Esophagus muscularis mucosa (tissue), 4 donors: ENCODE measurements around the gene CNST. TPM values are rescaled to one million over a fixed set of nuclear protein-coding genes. Genes with fewer than 3 reads are reported as not detected.
"Not testable (repeated sequence)": the region's sequence is repeated elsewhere in the genome, so short reads cannot be mapped to it uniquely, and the experiment has no call there.

Experiments used
- DNase-seq: peaks from one replicate; pipeline ENCODE4 v3.0.0-alpha.2; 2017; ENCODE audit errors: extremely low spot score
- H3K27ac ChIP-seq, 4 donors: fragments of 200-600 bp; sonication (generic); replicated peaks in 1 of 4; 1 replicate in 3 of 4; 2 replicates in 1 of 4; pipeline ENCODE4 v1.5.1; 2016 to 2019; ENCODE audit warnings: mild to moderate bottlenecking in 1 of 4
- H3K27me3 ChIP-seq, 4 donors: fragments of 200-600 bp; sonication (generic); one replicate each; pipeline versions ENCODE4 v1.5.1 to v1.6.0; 2016 to 2019
- H3K36me3 ChIP-seq, 4 donors: fragments of 200-600 bp; sonication (generic); one replicate each; pipeline ENCODE4 v1.5.1; 2016 to 2019
- H3K4me1 ChIP-seq, 4 donors: fragments of 200-600 bp; sonication (generic); one replicate each; pipeline ENCODE4 v1.5.1; 2016 to 2019
- H3K4me3 ChIP-seq, 4 donors: fragments of 200-600 bp; sonication (generic); 1 replicate in 2 of 4; 2 replicates in 2 of 4; pipeline ENCODE4 v1.5.1; 2016 to 2019; ENCODE audit warnings: mild to moderate bottlenecking in 4 of 4, moderate library complexity in 1 of 4
- H3K9me3 ChIP-seq, 4 donors: fragments of 200-600 bp; sonication (generic); 1 replicate in 3 of 4; 2 replicates in 1 of 4; pipeline ENCODE4 v1.5.1; 2016 to 2019
- CTCF ChIP-seq, 3 experiments: fragments of 200-600 bp in 2 of 3; fragments of 450-650 bp in 1 of 3; sonication (generic) in 2 of 3; IDR thresholded peaks; one replicate each; pipeline ENCODE4 v1.5.1; 2017 to 2019; ENCODE audit warnings: antibody characterized with exemption in 3 of 3, mild to moderate bottlenecking in 2 of 3, moderate library complexity in 1 of 3
- EP300 ChIP-seq: sonication (generic); formaldehyde crosslinking; IDR thresholded peaks from one replicate; pipeline ENCODE4 v1.6.1; 2017; ENCODE audit warnings: antibody characterized with exemption
- POLR2A ChIP-seq: fragments of 450-650 bp; IDR thresholded peaks from one replicate; pipeline ENCODE4 v1.6.1; 2017; ENCODE audit warnings: antibody characterized with exemption, moderate library complexity, mild to moderate bottlenecking, low read depth
- POLR2AphosphoS5 ChIP-seq, 2 donors: sonication (generic); formaldehyde crosslinking; IDR thresholded peaks; one replicate each; pipeline ENCODE4 v1.6.1; 2017; ENCODE audit warnings: antibody characterized with exemption in 2 of 2
- WGBS: methylation state at CpG from one replicate; pipeline ENCODE4 v1.1.5; 2018; 5-methylcytosine and 5-hydroxymethylcytosine counted together
- intact Hi-C: fragments of 100-400 bp; cut with DNase I; formaldehyde crosslinking; loops from one replicate; pipeline ENCODE4 v1.15.1; 2023
- small RNA-seq, 3 donors: library from RNA; depleted of rRNA; stranded (forward); fragments of <200 nt; gene quantifications; one replicate each; pipeline ENCODE3, GENCODE V24; 2016
- total RNA-seq, 4 donors: library from RNA; depleted of rRNA; stranded (reverse); fragments of >200 nt; gene quantifications; one replicate each; pipeline versions ENCODE4 v1.1.0 to v1.2.1, GENCODE V29; 2016

Gene CNST
- total RNA-seq, 4 donors from 2014 or later: 55.4 to 74.7 (median 61.9) TPM

GRCh38 chr1:246708166-246708565 is 141.9 kb downstream of the CNST start:
- intact Hi-C loops: loop anchor here (10.0 kb wide), 1 partner anchor 1553 kb away; the partner anchor contains the start of gene KIF26B
- Histone ChIP-seq H3K36me3 (no peaks in the 10 kb centered on the region), H3K27ac (no peak overlapping the region), H3K4me3 (no peak overlapping the region), H3K27me3 (peaks cover 0 to 11% (median 0%) of the 10 kb centered on the region in 4 donors), H3K4me1 (no peaks in the 10 kb centered on the region), H3K9me3 (no peaks in the 10 kb centered on the region)
- no peak for DNase-seq
- TF ChIP-seq POLR2AphosphoS5 (IDR thresholded peaks at IDR 0.05): no peak
- no peak for TF ChIP-seq EP300
- no peak for TF ChIP-seq CTCF (IDR thresholded peaks at IDR 0.05)
- no peak for TF ChIP-seq POLR2A
- WGBS: 93% methylated on average over 6 of the region's 6 CpGs

GRCh38 chr1:246709196-246709595 is 142.9 kb downstream of the CNST start:
- Histone ChIP-seq H3K4me3 (no peak overlapping the region), H3K27me3 (peaks cover 0 to 11% (median 0%) of the 10 kb centered on the region in 4 donors), H3K27ac (no peak overlapping the region), H3K4me1 (no peaks in the 10 kb centered on the region), H3K9me3 (no peaks in the 10 kb centered on the region), H3K36me3 (no peaks in the 10 kb centered on the region)
- no peak for DNase-seq
- TF ChIP-seq POLR2A: no peak
- no peak for TF ChIP-seq POLR2AphosphoS5 (IDR thresholded peaks at IDR 0.05)
- no peak for TF ChIP-seq EP300
- no peak for TF ChIP-seq CTCF (IDR thresholded peaks at IDR 0.05)
- intact Hi-C loops: loop anchor here (10.0 kb wide), 1 partner anchor 1554 kb away; the partner anchor contains the start of gene KIF26B
- 89% methylated on average over 4 of the region's 4 CpGs for WGBS

GRCh38 chr1:246709835-246710234 is 143.6 kb downstream of the CNST start:
- no peak overlapping the region for H3K27ac ChIP-seq
- no peaks in the 10 kb centered on the region for H3K9me3 ChIP-seq
- intact Hi-C loops: loop anchor here (10.0 kb wide), 1 partner anchor 1555 kb away; the partner anchor contains the start of gene KIF26B
- no peaks in the 10 kb centered on the region for H3K4me1 ChIP-seq
- no peak for DNase-seq
- WGBS: 64% methylated on average over 2 of the region's 2 CpGs
- no peak overlapping the region for H3K4me3 ChIP-seq
- TF ChIP-seq CTCF (IDR thresholded peaks at IDR 0.05): no peak
- TF ChIP-seq POLR2AphosphoS5 (IDR thresholded peaks at IDR 0.05): no peak
- TF ChIP-seq EP300: no peak
- no peak for TF ChIP-seq POLR2A
- H3K27me3 ChIP-seq: peaks cover 0 to 11% (median 0%) of the 10 kb centered on the region in 4 donors
- no peaks in the 10 kb centered on the region for H3K36me3 ChIP-seq

GRCh38 chr1:246711548-246712003 is 145.3 kb downstream of the CNST start:
- H3K4me1 ChIP-seq: no peaks in the 10 kb centered on the region
- H3K9me3 ChIP-seq: no peaks in the 10 kb centered on the region
- no peak overlapping the region for H3K27ac ChIP-seq
- no peaks in the 10 kb centered on the region for H3K36me3 ChIP-seq
- H3K4me3 ChIP-seq: no peak overlapping the region
- intact Hi-C loops: no loop called here
- no peak for TF ChIP-seq POLR2A
- no peak for TF ChIP-seq EP300
- TF ChIP-seq CTCF (IDR thresholded peaks at IDR 0.05): no peak
- no peak for TF ChIP-seq POLR2AphosphoS5 (IDR thresholded peaks at IDR 0.05)
- WGBS: 97% methylated on average over 3 of the region's 3 CpGs
- H3K27me3 ChIP-seq: peaks cover 0 to 11% (median 0%) of the 10 kb centered on the region in 4 donors
- no peak for DNase-seq

GRCh38 chr1:246712428-246712827 is 146.2 kb downstream of the CNST start:
- H3K36me3 ChIP-seq, H3K9me3 ChIP-seq, H3K4me3 ChIP-seq, H3K27ac ChIP-seq, H3K4me1 ChIP-seq, DNase-seq, intact Hi-C loops: not testable (repeated sequence)
- WGBS: 99% methylated on average over 5 of the region's 5 CpGs
- peaks cover 0 to 11% (median 0%) of the 10 kb centered on the region in 4 donors for H3K27me3 ChIP-seq

Small RNA genes within 50 kb of the gene (small RNA-seq; reads per million reads assigned to genes)
- gene AL356583.2 (0 reads per million in 3 donors), gene AL591623.2 (0 reads per million in 3 donors)

Other genes with a start within 250 kb of the CNST start
- 10 to 100 TPM; 12.0 to 15.0 (median 13.2) TPM for gene SMYD3, start 59.2 kb upstream of the CNST start, total RNA-seq
- gene TFB2M, start 195 bp upstream of the CNST start, total RNA-seq: 10 to 100 TPM in 2 of 4 donors, 1 to 10 TPM in 2; 9.1 to 12.9 (median 11.4) TPM
- gene SCCPDH, start 158.0 kb downstream of the CNST start, total RNA-seq: 10 to 100 TPM; 19.4 to 25.5 (median 23.8) TPM